ENCODE measurements around the gene CAPN14.

The CAPN14 gene

DNA sequence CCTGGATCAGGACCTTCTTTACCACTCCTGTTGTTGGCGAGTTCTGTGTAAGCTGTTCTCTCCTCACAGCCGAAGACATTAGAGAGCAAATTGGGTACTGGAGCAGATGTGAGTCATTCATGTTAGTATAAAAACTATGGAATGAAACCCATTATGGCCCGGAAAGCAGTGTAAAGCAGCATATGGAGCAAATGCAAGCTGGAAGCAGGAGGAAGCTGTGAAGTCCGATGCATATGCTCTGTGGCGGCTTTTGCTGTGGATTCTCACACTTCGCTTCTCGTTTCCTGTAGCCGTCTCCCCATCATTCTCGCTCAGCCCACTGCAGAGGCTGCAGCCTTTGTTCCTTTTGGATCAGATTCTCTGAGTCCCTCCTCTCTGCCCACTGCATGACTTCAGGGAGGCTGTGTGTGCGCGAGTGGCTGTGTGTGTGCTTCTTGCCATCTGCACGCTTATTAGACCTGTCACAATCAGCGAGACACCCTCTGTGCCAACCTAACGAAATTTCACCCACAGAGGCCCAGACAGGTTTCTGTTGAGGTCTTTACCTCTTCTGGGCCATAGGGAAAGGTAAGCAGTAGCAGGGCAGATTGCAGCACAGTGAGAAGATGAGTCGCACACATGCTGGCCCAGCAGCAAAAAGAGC, 75.8 kb downstream of the CAPN14 start:
- ChIA-PET POLR2A (no interaction called here), CTCF (no interaction called here)
- no peak for DNase-seq (ENCODE audit: extremely low spot score)
- TF ChIP-seq ARNT (IDR thresholded peaks at IDR 0.05) (no peak), NFRKB (IDR thresholded peaks at IDR 0.05) (no peak), L3MBTL2 (conservative IDR thresholded peaks at IDR 0.05) (no peak), HDGF (IDR thresholded peaks at IDR 0.05; ENCODE audit: borderline replicate concordance) (no peak), SP1 (IDR thresholded peaks at IDR 0.05) (no peak), BHLHE40 (IDR thresholded peaks at IDR 0.05; ENCODE audit: borderline replicate concordance) (no peak), FOXA1 (IDR thresholded peaks at IDR 0.05) (no peak), LEF1 (IDR thresholded peaks at IDR 0.05; ENCODE audit: borderline replicate concordance) (no peak), ZNF384 (IDR thresholded peaks at IDR 0.05) (no peak), TARDBP (IDR thresholded peaks at IDR 0.05) (no peak), CTBP1 (IDR thresholded peaks at IDR 0.05; ENCODE audit: borderline replicate concordance) (no peak), FOXK2 (IDR thresholded peaks at IDR 0.05) (no peak)
- TF ChIP-seq, protein P1, sequence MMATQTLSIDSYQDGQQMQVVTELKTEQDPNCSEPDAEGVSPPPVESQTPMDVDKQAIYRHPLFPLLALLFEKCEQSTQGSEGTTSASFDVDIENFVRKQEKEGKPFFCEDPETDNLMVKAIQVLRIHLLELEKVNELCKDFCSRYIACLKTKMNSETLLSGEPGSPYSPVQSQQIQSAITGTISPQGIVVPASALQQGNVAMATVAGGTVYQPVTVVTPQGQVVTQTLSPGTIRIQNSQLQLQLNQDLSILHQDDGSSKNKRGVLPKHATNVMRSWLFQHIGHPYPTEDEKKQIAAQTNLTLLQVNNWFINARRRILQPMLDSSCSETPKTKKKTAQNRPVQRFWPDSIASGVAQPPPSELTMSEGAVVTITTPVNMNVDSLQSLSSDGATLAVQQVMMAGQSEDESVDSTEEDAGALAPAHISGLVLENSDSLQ (IDR thresholded peaks at IDR 0.05), result no peak

DNA sequence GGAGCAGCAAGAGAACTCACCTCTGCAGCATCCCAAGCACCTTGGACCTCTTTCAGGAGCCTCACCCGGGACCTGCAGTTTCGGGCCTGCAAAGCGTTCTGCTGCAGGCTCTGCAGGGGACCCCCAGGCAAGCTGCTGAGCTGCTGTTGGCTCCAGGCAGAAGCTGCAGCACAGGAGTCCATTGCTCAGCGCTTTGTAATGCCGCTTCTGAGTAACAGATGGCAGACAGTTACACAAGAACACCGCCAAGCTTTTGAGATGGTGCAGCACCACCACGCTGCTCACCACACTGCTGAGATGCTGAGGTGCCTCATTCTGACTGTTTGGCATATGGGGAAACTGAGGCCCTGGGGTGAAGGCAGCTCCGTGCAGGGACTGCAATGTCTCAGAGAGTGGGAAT, 77.2 kb downstream of the CAPN14 start:
- ChIA-PET POLR2A (no interaction called here), CTCF (no interaction called here)
- TF ChIP-seq SUZ12 (IDR thresholded peaks at IDR 0.05) (no peak), ZNF384 (IDR thresholded peaks at IDR 0.05) (no peak), CTBP1 (IDR thresholded peaks at IDR 0.05; ENCODE audit: borderline replicate concordance) (no peak), NFRKB (IDR thresholded peaks at IDR 0.05) (no peak), TARDBP (IDR thresholded peaks at IDR 0.05) (no peak)
- DNase-seq (ENCODE audit: extremely low spot score), result no peak

DNA sequence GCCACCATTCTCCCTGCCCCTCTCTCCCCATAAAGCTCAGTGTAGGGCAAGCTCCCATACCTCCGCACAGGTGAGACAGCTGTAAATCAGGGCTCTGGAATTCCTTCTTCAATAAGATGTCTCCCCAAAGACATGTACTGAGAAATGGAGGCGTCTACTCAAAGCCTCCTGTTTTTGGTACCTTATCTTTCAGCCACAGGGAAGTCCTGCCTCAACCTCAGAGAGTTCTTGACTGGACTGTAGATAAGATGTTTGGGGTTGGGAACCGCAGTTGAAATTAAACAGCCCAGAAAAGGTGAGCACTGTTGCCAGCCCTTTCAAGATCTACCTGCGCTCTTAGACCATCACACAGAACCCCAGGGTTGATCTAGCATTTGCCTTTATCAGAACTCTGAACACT, 77.6 kb downstream of the CAPN14 start:
- ChIA-PET POLR2A (no interaction called here), CTCF (interaction anchor here (0.9 kb wide), 1 partner anchor 10 kb away, joined by 3 read pairs; no protein-coding TSS in a partner anchor)
- DNase-seq (ENCODE audit: extremely low spot score), result no peak
- TF ChIP-seq CTBP1 (IDR thresholded peaks at IDR 0.05; ENCODE audit: borderline replicate concordance) (no peak), FOXM1 (IDR thresholded peaks at IDR 0.05; ENCODE audit: borderline replicate concordance) (no peak), BHLHE40 (IDR thresholded peaks at IDR 0.05; ENCODE audit: borderline replicate concordance) (no peak), L3MBTL2 (conservative IDR thresholded peaks at IDR 0.05) (no peak), FOXK2 (IDR thresholded peaks at IDR 0.05) (no peak), SUZ12 (IDR thresholded peaks at IDR 0.05) (no peak), LEF1 (IDR thresholded peaks at IDR 0.05; ENCODE audit: borderline replicate concordance) (no peak), ARNT (IDR thresholded peaks at IDR 0.05) (no peak), ZNF384 (IDR thresholded peaks at IDR 0.05) (no peak), SP1 (IDR thresholded peaks at IDR 0.05) (no peak), HDGF (IDR thresholded peaks at IDR 0.05; ENCODE audit: borderline replicate concordance) (no peak), TARDBP (IDR thresholded peaks at IDR 0.05) (no peak), FOXA1 (IDR thresholded peaks at IDR 0.05) (no peak)
- TF ChIP-seq, protein P1 (IDR thresholded peaks at IDR 0.05), result no peak

DNA sequence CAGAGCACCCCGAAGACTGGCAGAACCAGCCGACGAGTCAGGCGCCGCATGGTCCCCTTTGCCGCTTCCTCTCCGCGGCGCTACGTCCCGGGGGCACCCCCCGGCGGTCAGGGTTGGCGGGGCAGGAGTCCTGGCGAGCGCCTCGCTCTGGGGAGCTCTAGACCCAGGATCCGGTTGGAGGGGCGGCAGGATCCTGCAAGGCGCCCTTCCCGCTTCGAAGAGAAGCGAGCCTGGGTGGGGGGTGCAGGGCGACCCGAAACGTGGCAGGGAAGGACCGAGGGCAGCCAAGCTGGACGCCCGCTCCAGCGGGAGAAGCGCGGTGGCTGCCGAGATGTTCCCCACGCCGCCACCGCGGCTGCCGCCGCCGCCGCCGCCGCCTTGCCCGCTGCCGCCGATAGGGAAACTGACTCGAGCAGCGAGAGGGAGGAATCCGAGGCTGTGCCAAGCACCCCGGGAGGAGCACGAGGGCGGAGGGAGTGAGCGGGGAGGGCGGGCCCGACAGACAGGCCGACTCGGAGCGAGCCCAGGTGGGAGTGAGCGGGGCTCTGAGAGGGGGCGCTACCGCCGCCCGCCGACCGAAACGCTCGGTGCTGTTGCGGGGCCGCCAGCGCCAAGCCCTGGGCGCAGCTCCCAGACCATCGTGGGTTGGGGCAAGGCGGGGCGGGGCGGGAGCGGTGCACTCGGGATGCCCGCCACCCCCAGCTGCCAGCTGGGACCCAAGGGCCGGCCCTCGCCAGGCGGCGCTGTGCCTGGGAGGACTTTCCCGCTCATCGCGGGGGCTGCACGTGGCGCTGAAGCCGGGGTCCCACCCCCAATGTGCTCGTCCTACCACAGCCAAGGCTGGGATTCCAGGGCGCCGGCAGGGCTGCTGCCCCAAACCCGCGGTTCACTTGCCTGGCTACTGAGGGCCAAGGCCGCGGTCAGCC, 79.0 kb downstream of the CAPN14 start, which contains the start of gene GALNT14:
Gene GALNT14 (minus strand): TSS at position 404 of the 926 bp plus-strand sequence. CDS start 354 bp downstream, at position 50.
- CTCF ChIA-PET, result interaction anchor here (0.6 to 0.9 kb wide), 3 partner anchors 8 to 361 kb away, joined by 3 read pairs; no protein-coding TSS in a partner anchor

DNA sequence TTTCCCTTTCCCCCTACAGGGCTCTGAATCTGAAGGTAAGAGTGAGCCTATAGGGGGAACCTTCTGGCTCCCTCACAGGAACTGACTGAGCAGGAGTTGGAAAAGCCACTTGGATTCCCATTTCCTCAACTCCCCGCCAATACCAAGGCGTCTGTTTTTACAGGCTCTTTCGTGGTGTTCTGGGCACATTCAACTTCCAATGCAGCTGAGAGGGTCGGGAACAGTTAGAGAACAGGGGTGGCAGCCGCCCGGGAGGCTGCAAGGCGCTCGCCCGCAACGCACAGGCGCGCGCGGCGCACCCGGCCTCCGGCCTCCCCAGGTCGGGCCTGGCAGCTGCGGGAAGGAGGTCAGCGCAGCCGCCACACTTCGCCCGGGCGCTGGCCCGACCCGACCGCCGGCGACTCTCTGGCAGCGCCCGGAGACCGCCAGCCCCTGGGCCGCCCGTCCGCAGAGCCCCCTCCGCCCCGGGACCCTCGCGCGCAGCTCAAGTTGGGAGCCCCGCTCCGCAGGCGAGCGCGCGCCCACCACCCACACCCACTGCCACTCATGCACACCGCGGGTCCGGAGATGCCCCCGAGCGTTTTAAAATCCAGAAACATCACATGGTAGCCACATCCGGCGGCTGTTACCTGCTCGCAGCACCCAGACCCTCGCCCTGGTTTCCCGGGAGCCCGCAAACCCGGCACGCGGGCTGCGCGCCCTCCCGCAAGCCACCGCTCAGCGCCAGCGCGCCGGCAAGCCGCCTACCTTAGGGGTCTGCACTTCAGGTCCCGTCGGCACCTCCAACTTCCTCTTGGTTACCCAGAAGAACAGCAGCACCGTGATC, 79.9 kb downstream of the CAPN14 start:
- ChIA-PET POLR2A (no interaction called here), CTCF (interaction anchor here (0.6 kb wide), 1 partner anchor 360 kb away, joined by 3 read pairs; no protein-coding TSS in a partner anchor)
- no peak for DNase-seq (ENCODE audit: extremely low spot score)
- TF ChIP-seq, protein P1 (IDR thresholded peaks at IDR 0.05), result no peak

More for the DNA sequence above, 79.0 kb downstream of the CAPN14 start, which contains the start of gene GALNT14:
- POLR2A ChIA-PET, result no interaction called here
- peak; percentile 69 for DNase-seq (ENCODE audit: extremely low spot score)
- TF ChIP-seq L3MBTL2 (conservative IDR thresholded peaks at IDR 0.05) (peak; percentile 80), ELF4 (IDR thresholded peaks at IDR 0.05) (no peak), HDGF (IDR thresholded peaks at IDR 0.05; ENCODE audit: borderline replicate concordance) (no peak), FOXM1 (IDR thresholded peaks at IDR 0.05; ENCODE audit: borderline replicate concordance) (no peak), TARDBP (IDR thresholded peaks at IDR 0.05) (no peak), LEF1 (IDR thresholded peaks at IDR 0.05; ENCODE audit: borderline replicate concordance) (no peak), FOXK2 (IDR thresholded peaks at IDR 0.05) (no peak)
